ENCODE measurements around the gene ZC3H6.
"Not testable (repeated sequence)": the region's sequence is repeated elsewhere in the genome, so short reads cannot be mapped to it uniquely, and the experiment has no call there.

The ZC3H6 gene

GRCh38 chr2:112275887-112276773 lies 733 bp downstream of the ZC3H6 start:
- TF ChIP-seq, protein P1, sequence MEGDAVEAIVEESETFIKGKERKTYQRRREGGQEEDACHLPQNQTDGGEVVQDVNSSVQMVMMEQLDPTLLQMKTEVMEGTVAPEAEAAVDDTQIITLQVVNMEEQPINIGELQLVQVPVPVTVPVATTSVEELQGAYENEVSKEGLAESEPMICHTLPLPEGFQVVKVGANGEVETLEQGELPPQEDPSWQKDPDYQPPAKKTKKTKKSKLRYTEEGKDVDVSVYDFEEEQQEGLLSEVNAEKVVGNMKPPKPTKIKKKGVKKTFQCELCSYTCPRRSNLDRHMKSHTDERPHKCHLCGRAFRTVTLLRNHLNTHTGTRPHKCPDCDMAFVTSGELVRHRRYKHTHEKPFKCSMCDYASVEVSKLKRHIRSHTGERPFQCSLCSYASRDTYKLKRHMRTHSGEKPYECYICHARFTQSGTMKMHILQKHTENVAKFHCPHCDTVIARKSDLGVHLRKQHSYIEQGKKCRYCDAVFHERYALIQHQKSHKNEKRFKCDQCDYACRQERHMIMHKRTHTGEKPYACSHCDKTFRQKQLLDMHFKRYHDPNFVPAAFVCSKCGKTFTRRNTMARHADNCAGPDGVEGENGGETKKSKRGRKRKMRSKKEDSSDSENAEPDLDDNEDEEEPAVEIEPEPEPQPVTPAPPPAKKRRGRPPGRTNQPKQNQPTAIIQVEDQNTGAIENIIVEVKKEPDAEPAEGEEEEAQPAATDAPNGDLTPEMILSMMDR (IDR thresholded peaks at IDR 0.05) = no peak
- H3K4me3 ChIP-seq = peak overlapping the region; percentile 95
- peak; percentile 92 for DNase-seq (ENCODE audit: low spot score)
- H3K27ac ChIP-seq = peak overlapping the region; percentile 99

DNA sequence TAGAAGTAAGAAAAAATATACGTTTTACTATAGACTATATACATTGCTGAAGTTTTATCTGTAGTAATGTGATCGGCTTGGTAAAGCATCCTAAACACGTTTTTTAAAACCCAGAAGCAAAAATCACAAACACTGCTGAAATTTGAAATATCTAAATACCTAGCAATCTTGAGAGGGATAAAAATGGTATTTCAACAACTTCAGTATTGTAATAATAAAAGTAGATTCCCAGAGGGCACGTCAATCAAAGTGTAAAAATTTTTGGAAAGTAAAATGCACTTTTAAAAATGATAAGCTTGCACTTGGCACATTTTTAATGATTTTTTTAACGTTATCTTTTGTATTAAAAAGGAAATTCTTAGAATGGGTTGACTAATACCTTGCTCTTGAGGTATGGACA lies 1.6 kb downstream of the ZC3H6 start:
- no peak for DNase-seq (ENCODE audit: low spot score)
- H3K27ac ChIP-seq = peak overlapping the region in 1 of 2 donors; percentile 99
- TF ChIP-seq, protein P1 (IDR thresholded peaks at IDR 0.05) = no peak

DNA sequence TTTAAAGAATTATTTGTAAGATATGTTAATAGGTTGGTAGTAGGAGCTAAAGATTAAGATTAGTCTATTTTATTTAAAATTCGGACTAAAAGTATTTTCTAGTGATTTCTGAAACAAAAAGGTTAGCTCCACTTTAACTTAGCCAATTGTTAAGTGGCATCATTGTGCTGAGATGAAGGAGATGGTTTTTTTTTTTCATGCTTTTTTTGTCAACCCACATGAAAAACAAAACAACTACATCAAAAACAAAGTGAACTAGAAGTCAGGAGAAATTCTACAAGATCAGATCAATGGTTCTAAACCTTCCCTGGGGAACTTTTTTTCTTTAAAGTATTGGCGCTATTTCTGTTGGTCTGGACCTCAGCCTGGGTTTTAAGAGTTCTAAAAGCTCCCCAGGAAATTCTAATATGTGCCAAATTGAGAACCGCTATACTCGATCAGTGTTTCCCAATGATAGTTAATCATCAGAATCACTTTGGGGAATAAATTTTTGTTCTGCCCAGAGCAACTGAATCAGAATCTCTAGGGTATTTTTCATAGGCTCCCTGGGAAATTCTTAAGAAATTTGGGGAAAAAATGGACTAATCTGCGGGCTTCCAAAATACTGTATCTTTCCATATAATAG lies 2.3 kb downstream of the ZC3H6 start:
- Histone ChIP-seq H3K27ac (no peak overlapping the region), H3K4me3 (no peak overlapping the region)
- TF ChIP-seq, protein P1 (IDR thresholded peaks at IDR 0.05) = no peak
- DNase-seq (ENCODE audit: low spot score) = no peak

More for the DNA sequence above, 1.6 kb downstream of the ZC3H6 start:
- H3K4me3 ChIP-seq = peak overlapping the region; percentile 95

- H3K4me3 ChIP-seq; H3K27ac ChIP-seq; DNase-seq (ENCODE audit: low spot score): not testable (repeated sequence)
Measured at GRCh38 chr2:112282066-112282465, 6.7 kb downstream of the ZC3H6 start.

DNA sequence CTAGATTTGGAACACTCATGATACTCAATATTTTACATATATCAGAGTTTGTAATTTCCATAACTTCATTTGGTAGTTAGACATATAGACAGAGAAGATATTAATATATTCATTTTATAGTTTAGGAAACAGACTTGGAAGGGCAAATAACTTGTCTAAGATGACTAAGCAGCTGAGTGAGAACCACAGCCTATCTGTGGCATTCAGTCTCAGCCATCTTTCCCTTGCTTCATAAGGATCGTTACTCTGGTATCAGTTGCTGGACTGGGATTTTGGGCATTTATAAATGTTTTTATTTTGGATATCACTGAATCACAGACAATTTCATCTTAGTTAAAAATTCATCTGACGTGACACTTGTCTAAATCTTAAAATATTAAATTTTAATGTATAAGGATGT lies 8.1 kb downstream of the ZC3H6 start:
- H3K27ac ChIP-seq; H3K4me3 ChIP-seq; DNase-seq (ENCODE audit: low spot score): not testable (repeated sequence)

DNA sequence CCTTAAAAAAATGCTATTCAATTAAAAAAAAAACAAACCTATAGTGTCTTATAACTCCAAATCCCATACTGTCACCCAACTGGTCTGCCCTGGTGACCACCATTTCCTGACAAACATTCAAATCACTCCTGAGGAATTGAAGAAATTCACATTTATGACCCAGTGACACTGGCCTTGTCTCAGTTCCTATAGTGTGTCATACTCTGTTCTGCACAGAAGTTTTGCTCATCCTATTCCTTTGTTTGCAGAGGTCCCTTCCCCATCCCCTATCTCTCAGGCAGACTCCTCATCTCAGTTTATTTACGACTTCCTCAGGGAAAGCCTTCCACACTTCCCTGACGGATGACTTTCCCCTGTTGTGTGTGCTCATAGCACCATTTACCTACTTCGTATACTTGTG lies 14.7 kb downstream of the ZC3H6 start:
- DNase-seq (ENCODE audit: low spot score) = no peak

DNA sequence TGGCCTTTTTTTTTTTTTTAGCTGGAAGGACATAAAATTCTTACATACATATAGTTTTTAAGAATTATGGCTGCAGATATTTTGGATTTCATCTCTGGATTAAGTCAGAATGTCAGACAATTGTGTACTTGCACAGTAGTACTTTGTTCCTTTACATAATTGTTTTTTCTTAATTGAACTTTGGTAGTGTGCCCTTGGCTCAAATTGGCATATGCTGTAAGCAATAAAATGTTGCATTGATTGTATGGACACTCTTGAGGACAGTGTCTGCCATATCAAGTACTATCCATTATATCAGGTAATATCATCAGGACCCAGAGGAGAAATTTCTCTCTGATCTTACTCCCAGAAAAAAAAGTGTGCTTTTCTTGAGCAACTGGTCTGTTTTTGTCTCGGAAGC lies 15.3 kb downstream of the ZC3H6 start:
- H3K27ac ChIP-seq = no peak overlapping the region
- DNase-seq (ENCODE audit: low spot score) = no peak

More for the DNA sequence above, 14.7 kb downstream of the ZC3H6 start:
- TF ChIP-seq, protein P1 (IDR thresholded peaks at IDR 0.05) = no peak
- Histone ChIP-seq H3K4me3 (no peak overlapping the region), H3K27ac (no peak overlapping the region)

More for the DNA sequence above, 15.3 kb downstream of the ZC3H6 start:
- TF ChIP-seq, protein P1 (IDR thresholded peaks at IDR 0.05) = no peak
- H3K4me3 ChIP-seq = no peak overlapping the region
